ENCODE measurements around the gene SLC24A4.

The SLC24A4 gene

DNA sequence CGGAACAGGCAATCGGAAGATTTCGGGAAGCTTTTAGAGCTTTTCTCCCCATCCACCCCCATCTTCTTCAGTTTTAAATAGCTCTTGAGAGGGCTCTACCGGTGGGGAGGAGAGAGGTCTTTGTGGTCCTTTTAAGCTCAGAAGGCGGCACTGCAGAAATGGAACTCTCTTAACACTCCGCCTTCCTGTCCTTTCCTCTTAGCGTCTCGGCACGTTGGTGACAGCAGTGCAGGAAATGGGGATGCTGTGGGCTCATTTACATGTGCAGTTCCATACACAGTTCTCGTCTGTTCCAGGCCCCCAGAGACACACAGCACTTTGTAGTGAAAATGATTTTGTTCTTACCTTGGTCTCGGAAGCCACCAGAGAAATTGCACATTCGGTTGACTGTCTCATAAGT lies 140.2 kb downstream of the SLC24A4 start:
- Histone ChIP-seq H3K27ac (ENCODE audit: low read depth, low read length) (no peak overlapping the region), H3K27me3 (ENCODE audit: low read length) (no peaks in the 10 kb centered on the region), H3K9ac (ENCODE audit: low read length) (no peak overlapping the region), H3K36me3 (ENCODE audit: low read length) (no peaks in the 10 kb centered on the region), H3K9me3 (ENCODE audit: insufficient read depth, low read length) (peaks cover 6% of the 10 kb centered on the region; the same call in 1 of the 2 replicates), H3F3A (ENCODE audit: insufficient read depth) (no peaks in the 10 kb centered on the region), H3K4me2 (ENCODE audit: low read depth, low read length, poor library complexity, severe bottlenecking) (no peak overlapping the region), H2AFZ (ENCODE audit: low read depth, low read length, severe bottlenecking) (no peak overlapping the region), H4K20me1 (ENCODE audit: low read depth, low read length) (no peaks in the 10 kb centered on the region), H3K79me2 (ENCODE audit: insufficient read depth, low read length) (no peaks in the 10 kb centered on the region), H3K9me2 (replicated peaks; ENCODE audit: insufficient read depth, low read length) (no peaks in the 10 kb centered on the region), H3K4me3 (ENCODE audit: insufficient read depth, low read length, poor library complexity, severe bottlenecking) (no peak overlapping the region)
- no peak for TF ChIP-seq EZH2phosphoT487 (conservative IDR thresholded peaks at IDR 0.05; ENCODE audit: low read length)
- TF ChIP-seq, protein P1, sequence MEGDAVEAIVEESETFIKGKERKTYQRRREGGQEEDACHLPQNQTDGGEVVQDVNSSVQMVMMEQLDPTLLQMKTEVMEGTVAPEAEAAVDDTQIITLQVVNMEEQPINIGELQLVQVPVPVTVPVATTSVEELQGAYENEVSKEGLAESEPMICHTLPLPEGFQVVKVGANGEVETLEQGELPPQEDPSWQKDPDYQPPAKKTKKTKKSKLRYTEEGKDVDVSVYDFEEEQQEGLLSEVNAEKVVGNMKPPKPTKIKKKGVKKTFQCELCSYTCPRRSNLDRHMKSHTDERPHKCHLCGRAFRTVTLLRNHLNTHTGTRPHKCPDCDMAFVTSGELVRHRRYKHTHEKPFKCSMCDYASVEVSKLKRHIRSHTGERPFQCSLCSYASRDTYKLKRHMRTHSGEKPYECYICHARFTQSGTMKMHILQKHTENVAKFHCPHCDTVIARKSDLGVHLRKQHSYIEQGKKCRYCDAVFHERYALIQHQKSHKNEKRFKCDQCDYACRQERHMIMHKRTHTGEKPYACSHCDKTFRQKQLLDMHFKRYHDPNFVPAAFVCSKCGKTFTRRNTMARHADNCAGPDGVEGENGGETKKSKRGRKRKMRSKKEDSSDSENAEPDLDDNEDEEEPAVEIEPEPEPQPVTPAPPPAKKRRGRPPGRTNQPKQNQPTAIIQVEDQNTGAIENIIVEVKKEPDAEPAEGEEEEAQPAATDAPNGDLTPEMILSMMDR (IDR thresholded peaks at IDR 0.05; ENCODE audit: insufficient read depth, low read length, poor library complexity, severe bottlenecking), result no peak

DNA sequence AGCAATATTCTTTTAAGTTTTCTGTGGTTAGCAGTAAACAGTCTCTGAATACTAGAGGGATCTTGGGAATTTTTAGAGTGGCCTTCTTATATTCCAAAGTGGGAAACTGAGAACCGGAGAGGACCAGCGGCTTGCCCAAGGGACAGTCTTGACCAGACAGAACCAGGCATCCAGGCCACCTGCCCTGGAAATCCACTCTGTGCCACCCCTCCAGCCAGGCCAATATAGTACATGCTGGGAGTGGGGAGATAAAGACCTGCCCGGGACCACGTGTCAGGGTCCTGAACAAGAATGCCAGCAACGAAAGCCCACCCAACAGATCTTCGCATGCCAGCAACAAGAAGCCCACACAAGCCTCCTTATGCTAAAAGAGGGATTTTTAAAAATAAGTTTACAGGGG lies 141.2 kb downstream of the SLC24A4 start:
- no peak overlapping the region for H3K9ac ChIP-seq (ENCODE audit: low read length)
- no peaks in the 10 kb centered on the region for H3K9me2 ChIP-seq (replicated peaks; ENCODE audit: insufficient read depth, low read length)
- H3K27ac ChIP-seq (ENCODE audit: low read depth, low read length), result no peak overlapping the region
- H3K9me3 ChIP-seq (ENCODE audit: insufficient read depth, low read length), result peaks cover 6% of the 10 kb centered on the region; the same call in 1 of the 2 replicates
- H3K4me3 ChIP-seq (ENCODE audit: insufficient read depth, low read length, poor library complexity, severe bottlenecking), result no peak overlapping the region
- H3K36me3 ChIP-seq (ENCODE audit: low read length), result no peaks in the 10 kb centered on the region
- H3K27me3 ChIP-seq (ENCODE audit: low read length), result no peaks in the 10 kb centered on the region
- TF ChIP-seq, protein P1 (IDR thresholded peaks at IDR 0.05; ENCODE audit: insufficient read depth, low read length, poor library complexity, severe bottlenecking), result no peak
- no peak for TF ChIP-seq EZH2phosphoT487 (conservative IDR thresholded peaks at IDR 0.05; ENCODE audit: low read length)
- H3K79me2 ChIP-seq (ENCODE audit: insufficient read depth, low read length), result no peaks in the 10 kb centered on the region
- H4K20me1 ChIP-seq (ENCODE audit: low read depth, low read length), result no peaks in the 10 kb centered on the region
- H3F3A ChIP-seq (ENCODE audit: insufficient read depth), result no peaks in the 10 kb centered on the region
- H3K4me2 ChIP-seq (ENCODE audit: low read depth, low read length, poor library complexity, severe bottlenecking), result no peak overlapping the region
- H2AFZ ChIP-seq (ENCODE audit: low read depth, low read length, severe bottlenecking), result no peak overlapping the region

DNA sequence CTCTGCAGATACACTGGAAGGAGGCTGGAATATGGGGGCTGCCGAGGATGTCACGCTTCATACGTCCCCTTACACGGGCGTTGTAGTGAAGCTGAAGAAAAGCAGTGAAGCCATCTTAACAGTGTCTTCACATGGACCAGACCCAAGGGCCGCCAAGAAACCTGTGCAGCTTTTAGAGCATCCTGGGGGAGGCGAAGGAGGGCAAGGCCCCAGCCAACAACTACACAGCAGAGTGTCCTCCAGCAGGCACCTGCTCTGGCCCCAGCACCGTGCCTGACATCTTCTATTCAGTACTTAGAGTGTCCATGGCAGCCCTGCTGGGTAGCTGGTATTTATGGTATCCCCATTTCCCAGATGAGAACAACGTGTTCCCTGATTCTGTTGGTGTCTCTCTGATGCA lies 141.8 kb downstream of the SLC24A4 start:
- no peak overlapping the region for H3K9ac ChIP-seq (ENCODE audit: low read length)
- no peaks in the 10 kb centered on the region for H3K27me3 ChIP-seq (ENCODE audit: low read length)
- no peaks in the 10 kb centered on the region for H3K36me3 ChIP-seq (ENCODE audit: low read length)
- no peak for TF ChIP-seq EZH2phosphoT487 (conservative IDR thresholded peaks at IDR 0.05; ENCODE audit: low read length)
- TF ChIP-seq, protein P1 (IDR thresholded peaks at IDR 0.05; ENCODE audit: insufficient read depth, low read length, poor library complexity, severe bottlenecking), result no peak
- H4K20me1 ChIP-seq (ENCODE audit: low read depth, low read length), result no peaks in the 10 kb centered on the region
- no peaks in the 10 kb centered on the region for H3K9me2 ChIP-seq (replicated peaks; ENCODE audit: insufficient read depth, low read length)
- no peak overlapping the region for H2AFZ ChIP-seq (ENCODE audit: low read depth, low read length, severe bottlenecking)
- peaks cover 6% of the 10 kb centered on the region; the same call in 1 of the 2 replicates for H3K9me3 ChIP-seq (ENCODE audit: insufficient read depth, low read length)
- no peaks in the 10 kb centered on the region for H3F3A ChIP-seq (ENCODE audit: insufficient read depth)
- H3K79me2 ChIP-seq (ENCODE audit: insufficient read depth, low read length), result no peaks in the 10 kb centered on the region
- H3K4me3 ChIP-seq (ENCODE audit: insufficient read depth, low read length, poor library complexity, severe bottlenecking), result no peak overlapping the region
- no peak overlapping the region for H3K27ac ChIP-seq (ENCODE audit: low read depth, low read length)
- H3K4me2 ChIP-seq (ENCODE audit: low read depth, low read length, poor library complexity, severe bottlenecking), result no peak overlapping the region
